NCI-H1417 treated with DMSO at 0.1 percent for 48 hours (cell line): ENCODE measurements around the gene TSSK2.
"Not testable (repeated sequence)": the region's sequence is repeated elsewhere in the genome, so short reads cannot be mapped to it uniquely, and the experiment has no call there.

Experiments used
- DNase-seq: peaks from one replicate; lab custom pipeline; 2025; lab: John Stamatoyannopoulos, UW

The TSSK2 gene

GRCh38 chr22:19130959-19131684 lies at the start of gene TSSK2:
Gene TSSK2 (plus strand): TSS chr22:19131308. CDS start chr22:19131400, 92 bp downstream.
- no peak for DNase-seq

- no peak for DNase-seq
Observed at GRCh38 chr22:19081351-19081750, 49.8 kb upstream of the TSSK2 start.

- no peak for DNase-seq
Observed at GRCh38 chr22:19082101-19082500, 49.0 kb upstream of the TSSK2 start.

- no peak for DNase-seq
Observed at GRCh38 chr22:19082793-19083192, 48.3 kb upstream of the TSSK2 start.

GRCh38 chr22:19084126-19084525 lies 47.0 kb upstream of the TSSK2 start:
- not testable (repeated sequence) for DNase-seq

- DNase-seq = not testable (repeated sequence)
Observed at GRCh38 chr22:19084586-19084985, 46.5 kb upstream of the TSSK2 start.

GRCh38 chr22:19085233-19085718 lies 45.8 kb upstream of the TSSK2 start:
- DNase-seq = no peak

- DNase-seq = no peak
Observed at GRCh38 chr22:19086417-19086816, 44.7 kb upstream of the TSSK2 start.

GRCh38 chr22:19086896-19087295 lies 44.2 kb upstream of the TSSK2 start:
- DNase-seq = no peak

GRCh38 chr22:19088866-19089595 lies 42.1 kb upstream of the TSSK2 start:
- DNase-seq = no peak

- DNase-seq = no peak
Observed at GRCh38 chr22:19090183-19090582, 40.9 kb upstream of the TSSK2 start.

- no peak for DNase-seq
Observed at GRCh38 chr22:19090586-19091127, 40.5 kb upstream of the TSSK2 start.

- no peak for DNase-seq
Observed at GRCh38 chr22:19092725-19093124, 38.4 kb upstream of the TSSK2 start.

GRCh38 chr22:19094393-19094997 lies 36.6 kb upstream of the TSSK2 start:
- no peak for DNase-seq

GRCh38 chr22:19096555-19096954 lies 34.6 kb upstream of the TSSK2 start:
- DNase-seq = no peak

GRCh38 chr22:19097518-19097917 lies 33.6 kb upstream of the TSSK2 start:
- DNase-seq = no peak

GRCh38 chr22:19098157-19098556 lies 33.0 kb upstream of the TSSK2 start:
- DNase-seq = no peak

GRCh38 chr22:19103880-19104821 lies 27.0 kb upstream of the TSSK2 start:
- DNase-seq = no peak

- no peak for DNase-seq
Observed at GRCh38 chr22:19105456-19105855, 25.7 kb upstream of the TSSK2 start.

- DNase-seq = no peak
Observed at GRCh38 chr22:19105867-19106802, 25.0 kb upstream of the TSSK2 start.
